SK-N-MC (cell line): ENCODE measurements around the gene DCUN1D5.

ENCODE experiments used
- EZH2 ChIP-seq: fragments of 200-600 bp; sonication (generic); IDR thresholded peaks from one replicate; pipeline ENCODE4 v1.6.1; 2017; ENCODE audit warnings: antibody characterized with exemption
- FOXP2 ChIP-seq: optimal IDR thresholded peaks from 2 replicates; pipeline ENCODE3; 2011; ENCODE audit warnings: mild to moderate bottlenecking, moderate library complexity; ENCODE audit not compliant: insufficient read depth; ENCODE audit errors: extremely low read length, control extremely low read depth
- POLR2AphosphoS5 ChIP-seq: IDR thresholded peaks from 2 replicates; pipeline ENCODE4 v1.6.1; 2012; ENCODE audit warnings: mild to moderate bottlenecking, low read depth, low read length, borderline replicate concordance

DNA sequence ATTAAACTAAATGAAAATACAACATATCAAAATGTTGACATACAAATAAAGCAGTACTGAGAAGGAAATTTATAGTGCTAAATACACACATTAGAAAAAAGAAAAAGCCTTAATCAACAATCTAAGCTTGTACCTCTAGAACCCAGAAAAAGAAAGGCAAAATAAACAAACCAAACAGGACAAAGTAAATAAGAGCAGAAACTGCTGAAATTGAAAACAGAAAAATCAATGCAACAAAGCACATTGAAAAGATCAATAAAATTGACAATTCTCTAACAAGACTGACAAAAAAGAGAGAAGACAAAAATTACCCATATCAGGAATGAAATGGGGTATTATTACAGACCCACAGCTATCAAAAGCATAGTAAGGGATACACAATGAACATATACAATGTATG is 21.0 kb downstream of the DCUN1D5 start:
- TF ChIP-seq POLR2AphosphoS5 (no peak), EZH2 (no peak), FOXP2 (no peak)
